PC-9 (cell line): ENCODE results near the gene POLR1G. TPM values are rescaled to one million over a fixed set of nuclear protein-coding genes. Genes with fewer than 3 reads are reported as not detected.

Experiments used
- BruUV-seq: library from RNA; stranded (reverse); fragments of 400-500 nt; replicated peaks from 2 replicates; lab custom pipeline; 2021; lab: Mats Ljungman, UMichigan
- CTCF ChIA-PET: fragments of 300-600 bp; sonication (Branson Sonifier 250); formaldehyde crosslinking; loops from one replicate; lab custom pipeline; 2022; ENCODE audit warnings: antibody characterized with exemption; lab: Charles Lee
- POLR2A ChIA-PET: fragments of 300-600 bp; sonication (Branson Sonifier 250); formaldehyde crosslinking; loops from one replicate; lab custom pipeline; 2022; ENCODE audit warnings: antibody characterized with exemption; ENCODE audit not compliant: unreplicated experiment; lab: Charles Lee
- DNase-seq, 2 experiments: peaks; one replicate each; pipeline versions ENCODE4 v3.0.0 to v3.0.0-alpha.2; 2015 to 2022; ENCODE audit warnings: mixed read lengths in 1 of 2
- H2AFZ ChIP-seq: fragments of 200-600 bp; sonication (generic); 2 replicates; pipeline ENCODE4 v1.8.1; 2017; ENCODE audit warnings: antibody characterized with exemption
- H3F3A ChIP-seq: fragments of 200-600 bp; sonication (generic); 2 replicates; pipeline ENCODE4 v1.8.1; 2017; ENCODE audit warnings: antibody characterized with exemption, mild to moderate bottlenecking, low read depth; ENCODE audit not compliant: insufficient read depth
- H3K27ac ChIP-seq: fragments of 200-600 bp; sonication (generic); 2 replicates; pipeline ENCODE4 v1.6.1; 2016; ENCODE audit warnings: mixed run types
- H3K27me3 ChIP-seq: fragments of 200-600 bp; sonication (generic); 2 replicates; pipeline ENCODE4 v1.6.1; 2016; ENCODE audit warnings: low read depth, mixed run types; ENCODE audit not compliant: insufficient read depth
- H3K36me3 ChIP-seq: fragments of 200-600 bp; sonication (generic); 2 replicates; pipeline ENCODE4 v1.6.1; 2016; ENCODE audit warnings: low read depth, mixed run types
- H3K4me1 ChIP-seq: fragments of 200-600 bp; sonication (generic); replicated peaks from 2 replicates; pipeline ENCODE4 v1.6.1; 2016; ENCODE audit warnings: mixed run types; ENCODE audit not compliant: insufficient read depth
- H3K4me2 ChIP-seq: fragments of 200-600 bp; sonication (generic); 2 replicates; pipeline ENCODE4 v1.6.1; 2017; ENCODE audit warnings: mixed run types
- H3K4me3 ChIP-seq: fragments of 200-600 bp; sonication (generic); 2 replicates; pipeline ENCODE4 v1.6.1; 2016; ENCODE audit warnings: mixed run types
- H3K79me2 ChIP-seq: fragments of 200-600 bp; sonication (generic); 2 replicates; pipeline ENCODE4 v1.6.1; 2017; ENCODE audit warnings: low read depth, mixed run types
- H3K9me2 ChIP-seq: fragments of 200-600 bp; sonication (generic); 2 replicates; pipeline ENCODE4 v1.8.1; 2017; ENCODE audit warnings: mild to moderate bottlenecking; ENCODE audit not compliant: insufficient read depth
- H3K9me3 ChIP-seq: fragments of 200-600 bp; sonication (generic); 2 replicates; pipeline ENCODE4 v1.8.1; 2016; ENCODE audit warnings: low read depth; ENCODE audit not compliant: insufficient read depth
- H4K20me1 ChIP-seq: fragments of 200-600 bp; sonication (generic); 2 replicates; pipeline ENCODE4 v1.8.1; 2017; ENCODE audit not compliant: insufficient read depth
- CTCF ChIP-seq: fragments of 200-600 bp; sonication (generic); conservative IDR thresholded peaks from 2 replicates; pipeline ENCODE4 v1.6.1; 2017; ENCODE audit warnings: mixed run types, antibody characterized with exemption, mild to moderate bottlenecking, moderate library complexity
- EZH2 ChIP-seq: fragments of 200-600 bp; sonication (generic); IDR thresholded peaks from 2 replicates; pipeline ENCODE4 v1.8.0; 2017; ENCODE audit warnings: antibody characterized with exemption, low read depth
- intact Hi-C: fragments of 100-400 bp; cut with micrococcal nuclease; formaldehyde crosslinking; loops from one replicate; pipeline ENCODE4 v1.10.0; 2022; ENCODE audit not compliant: unreplicated experiment
- total RNA-seq: library from RNA; stranded (reverse); gene quantifications from 2 replicates; pipeline ENCODE4 v1.2.3, GENCODE V29; 2021

The POLR1G gene
- total RNA-seq, 1 experiment from 2014 or later = 11.5 TPM

GRCh38 chr19:45380107-45380506, 26.3 kb upstream of the POLR1G start:
- Histone ChIP-seq H3K36me3 (no peaks in the 10 kb centered on the region), H3K4me3 (no peak overlapping the region), H3K4me2 (no peak overlapping the region), H3K9me3 (no peaks in the 10 kb centered on the region), H4K20me1 (no peaks in the 10 kb centered on the region), H3K4me1 (peaks cover 18% of the 10 kb centered on the region), H2AFZ (no peak overlapping the region), H3K79me2 (no peaks in the 10 kb centered on the region), H3K27ac (0 out of 2 replicates have a peak overlapping the region, but pooled peaks have one; percentile 8), H3K27me3 (no peaks in the 10 kb centered on the region), H3K9me2 (no peaks in the 10 kb centered on the region), H3F3A (peaks cover 45% of the 10 kb centered on the region)
- intact Hi-C loops = no loop called here
- DNase-seq = no peak
- no TSS peak for BruUV-seq
- ChIA-PET CTCF (no interaction called here), POLR2A (no interaction called here)
- TF ChIP-seq CTCF = no peak
- no peak for TF ChIP-seq EZH2

- ChIA-PET CTCF (no interaction called here), POLR2A (no interaction called here)
- DNase-seq = no peak
- Histone ChIP-seq H3K4me3 (no peak overlapping the region), H3K9me3 (no peaks in the 10 kb centered on the region), H3K36me3 (no peaks in the 10 kb centered on the region), H4K20me1 (no peaks in the 10 kb centered on the region), H3K4me2 (no peak overlapping the region), H3F3A (peaks cover 33% of the 10 kb centered on the region; the same call in 1 of the 2 replicates), H3K27me3 (no peaks in the 10 kb centered on the region), H3K9me2 (no peaks in the 10 kb centered on the region), H3K79me2 (no peaks in the 10 kb centered on the region), H3K27ac (no peak overlapping the region), H2AFZ (no peak overlapping the region), H3K4me1 (peaks cover under 1% of the 10 kb centered on the region; the same call in 1 of the 2 replicates)
- TF ChIP-seq CTCF = no peak
- TF ChIP-seq EZH2 = no peak
- no TSS peak for BruUV-seq
- intact Hi-C loops = no loop called here
Observed at GRCh38 chr19:45382426-45382825, 24.0 kb upstream of the POLR1G start.

- intact Hi-C loops = no loop called here
- Histone ChIP-seq H2AFZ (no peak overlapping the region), H3K4me2 (no peak overlapping the region), H3K79me2 (no peaks in the 10 kb centered on the region), H3K36me3 (no peaks in the 10 kb centered on the region), H3F3A (peaks cover 34% of the 10 kb centered on the region; the same call in 1 of the 2 replicates), H3K4me1 (no peaks in the 10 kb centered on the region), H3K9me2 (no peaks in the 10 kb centered on the region), H3K9me3 (no peaks in the 10 kb centered on the region), H3K27ac (no peak overlapping the region), H4K20me1 (no peaks in the 10 kb centered on the region; the same call in 1 of the 2 replicates), H3K4me3 (no peak overlapping the region), H3K27me3 (no peaks in the 10 kb centered on the region)
- DNase-seq = no peak
- no TSS peak for BruUV-seq
- TF ChIP-seq EZH2 (no peak), CTCF (no peak)
- ChIA-PET CTCF (no interaction called here), POLR2A (no interaction called here)
Observed at GRCh38 chr19:45385392-45386221, 20.8 kb upstream of the POLR1G start.
